GM10266 (cell line): ENCODE data around the gene IP6K3.

Experiments used
- DNase-seq: peaks from one replicate; pipeline ENCODE4 v3.0.0; 2012; ENCODE audit errors: extremely low spot score
- CTCF ChIP-seq: IDR thresholded peaks from 2 replicates; pipeline ENCODE4 v1.5.1; 2012; ENCODE audit warnings: mild to moderate bottlenecking, low read depth; ENCODE audit not compliant: control insufficient read depth, insufficient read depth; ENCODE audit errors: missing control alignments

The IP6K3 gene

GRCh38 chr6:33765368-33765767 is 18.7 kb upstream of the IP6K3 start:
- no peak for DNase-seq
- no peak for TF ChIP-seq CTCF

- no peak for DNase-seq
- TF ChIP-seq CTCF, result no peak
These were observed 17.3 kb upstream of the IP6K3 start for GRCh38 chr6:33764036-33764435.

GRCh38 chr6:33763483-33763882 is 16.8 kb upstream of the IP6K3 start:
- no peak for TF ChIP-seq CTCF
- DNase-seq, result no peak

- DNase-seq, result no peak
- TF ChIP-seq CTCF, result no peak
These were observed 16.0 kb upstream of the IP6K3 start for GRCh38 chr6:33762713-33763112.

GRCh38 chr6:33761922-33762629 is 15.4 kb upstream of the IP6K3 start:
- DNase-seq, result peak; percentile 55
- peak; percentile 65 for TF ChIP-seq CTCF

GRCh38 chr6:33761581-33761921 is 14.8 kb upstream of the IP6K3 start:
- DNase-seq, result no peak
- TF ChIP-seq CTCF, result no peak

- TF ChIP-seq CTCF, result no peak
- DNase-seq, result no peak
These were observed 13.4 kb upstream of the IP6K3 start for GRCh38 chr6:33759887-33760629.
